Measurements from ENCODE around the gene CRACR2A. TPM values are rescaled to one million over a fixed set of nuclear protein-coding genes. Genes with fewer than 3 reads are reported as not detected.

Gene CRACR2A
- total and polyA plus RNA-seq, 2 of the 8 experiments (the other 6 are each of a cell fraction or from before 2014, with no cell fraction given): 0.85 to 3.2 TPM

DNA sequence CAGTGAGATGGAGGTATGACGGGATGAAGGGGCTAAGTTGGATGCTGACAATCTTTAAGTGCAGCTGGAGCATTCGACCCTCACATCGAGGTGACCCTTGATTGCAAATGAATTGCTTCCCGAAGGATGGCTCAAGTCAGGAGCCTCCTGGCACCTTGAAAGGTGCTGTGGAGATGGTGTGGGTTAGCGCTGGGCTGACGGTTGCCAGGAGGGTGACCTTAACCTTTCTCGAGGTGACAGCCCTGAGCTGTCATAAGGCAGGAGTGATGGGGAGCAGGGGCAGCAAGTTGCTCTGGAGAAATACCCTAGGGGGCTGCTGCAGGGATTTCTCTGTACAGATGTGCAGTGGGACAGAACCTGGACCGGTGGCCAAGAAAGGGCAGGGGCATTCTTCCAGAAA is 122.8 kb downstream of the CRACR2A start:
- H4K91ac ChIP-seq (replicated peaks; ENCODE audit: insufficient read length, low read length): no peak overlapping the region
- POLR2A ChIA-PET (ENCODE audit: partially characterized antibody): interaction anchor here (0.9 kb wide), 1 partner anchor 18 kb away, joined by 3 read pairs; no protein-coding TSS in a partner anchor
- H2BK5ac ChIP-seq (ENCODE audit: low read depth, low read length): no peak overlapping the region
- no peaks in the 10 kb centered on the region for H3K79me2 ChIP-seq (ENCODE audit: control insufficient read depth in 1 of 2, insufficient read depth in 2 of 2, low read length in 2 of 2)
- no peaks in the 10 kb centered on the region for H3K36me3 ChIP-seq (ENCODE audit: control insufficient read depth in 2 of 4, insufficient read depth in 4 of 4, low read length in 3 of 4)
- no peak overlapping the region for H2BK20ac ChIP-seq (ENCODE audit: low read length)
- no peak overlapping the region for H3K27ac ChIP-seq (ENCODE audit: low read depth, low read length)
- H3K23ac ChIP-seq (ENCODE audit: insufficient read length): no peak overlapping the region
- FAIRE-seq (no peak), DNase-seq (ENCODE audit: low read depth in 1 of 2, low spot score in 2 of 2) (no peak)
- H3K4me3 ChIP-seq (ENCODE audit: extremely low read depth in 1 of 4, insufficient read depth in 2 of 4, low read depth in 3 of 4, low read length in 4 of 4): no peak overlapping the region
- no peak overlapping the region for H4K8ac ChIP-seq (ENCODE audit: extremely low read depth, insufficient read depth, low read length)
- no peaks in the 10 kb centered on the region for H3K9me3 ChIP-seq (ENCODE audit: insufficient read depth in 2 of 2, low read depth in 1 of 2, low read length in 1 of 2)
- H2AK5ac ChIP-seq (ENCODE audit: low read depth, low read length): no peak overlapping the region
- H3K14ac ChIP-seq (ENCODE audit: insufficient read length): no peak overlapping the region
- no peaks in the 10 kb centered on the region; the same call in 1 of the 2 replicates for H3K79me1 ChIP-seq (ENCODE audit: low read depth, low read length)
- H4K20me1 ChIP-seq (replicated peaks in 1 of 2; ENCODE audit: control insufficient read depth in 1 of 2, insufficient read depth in 2 of 2, low read length in 2 of 2): peaks cover 0 to 1% of the 10 kb centered on the region in 2 experiments
- H3K27me3 ChIP-seq (replicated peaks in 1 of 4; ENCODE audit: control insufficient read depth in 3 of 4, extremely low read depth in 1 of 4, insufficient read depth in 3 of 4, low read length in 3 of 4): no peaks in the 10 kb centered on the region
- no peaks in the 10 kb centered on the region; a peak in 2 of 7 replicates for H3K4me1 ChIP-seq (replicated peaks in 1 of 4; ENCODE audit: control insufficient read depth in 3 of 4, insufficient read depth in 4 of 4, low read length in 3 of 4)
- H3K23me2 ChIP-seq (ENCODE audit: low read depth, low read length): no peaks in the 10 kb centered on the region
- no peak overlapping the region for H4K5ac ChIP-seq (ENCODE audit: insufficient read length, low read depth, low read length)
- H3K56ac ChIP-seq (replicated peaks; ENCODE audit: insufficient read length, low read depth, low read length): no peak overlapping the region
- H3K18ac ChIP-seq (ENCODE audit: extremely low read depth, low read length): no peak overlapping the region
- no peak overlapping the region for H3K4me2 ChIP-seq (ENCODE audit: insufficient read depth in 1 of 2, low read depth in 2 of 2, low read length in 2 of 2)
- 90% methylated on average over 6 of the region's 8 CpGs; no CpG with 5 or more reads in 1 of the 2 experiments for WGBS, 2 experiments (ENCODE audit: extremely low coverage in 1 of 2, insufficient coverage in 1 of 2, insufficient read length in 1 of 2, insufficient replicate concordance in 2 of 2, low coverage in 1 of 2, low lambda C conversion rate in 2 of 2, missing lambda C conversion rate in 1 of 2)
- H2AFZ ChIP-seq (ENCODE audit: low read length): no peak overlapping the region
- CTCF ChIA-PET (ENCODE audit: partially characterized antibody): interaction anchor here (0.6 to 2.6 kb wide), 6 partner anchors 13 to 316 kb away, joined by 3 to 6 read pairs (median 4); no protein-coding TSS in a partner anchor
- no peak overlapping the region for H3K4ac ChIP-seq (replicated peaks; ENCODE audit: insufficient read length, low read depth, low read length)
- H2BK15ac ChIP-seq (ENCODE audit: low read length): no peak overlapping the region
- no peak overlapping the region for H2BK12ac ChIP-seq (ENCODE audit: low read depth, low read length)
- no peak overlapping the region for H2BK120ac ChIP-seq (replicated peaks; ENCODE audit: low read depth, low read length)
- H3K9ac ChIP-seq (replicated peaks in 1 of 4; ENCODE audit: extremely low read depth in 1 of 4, low read depth in 3 of 4, low read length in 3 of 4): no peak overlapping the region
- TF ChIP-seq GTF2F1 (IDR thresholded peaks at IDR 0.05; ENCODE audit: borderline replicate concordance, low read depth, low read length): no peak
- TF ChIP-seq RFX5 (IDR thresholded peaks at IDR 0.05; ENCODE audit: borderline replicate concordance, low read depth, low read length): no peak
- no peak for TF ChIP-seq SUZ12 (IDR thresholded peaks at IDR 0.05; ENCODE audit: low read length)
- no peak for TF ChIP-seq NANOG (IDR thresholded peaks at IDR 0.05; ENCODE audit: insufficient read depth, low read depth, low read length, poor library complexity, severe bottlenecking)
- TF ChIP-seq EZH2 (IDR thresholded peaks at IDR 0.05; ENCODE audit: low read depth, low read length, severe bottlenecking): no peak
- no peak for TF ChIP-seq CBX5 (IDR thresholded peaks at IDR 0.05; ENCODE audit: low read depth, low read length)
- TF ChIP-seq USF2 (IDR thresholded peaks at IDR 0.05; ENCODE audit: low read length): no peak
- no peak for TF ChIP-seq TBP (IDR thresholded peaks at IDR 0.05; ENCODE audit: low read depth, low read length)
- TF ChIP-seq SIN3A (conservative IDR thresholded peaks at IDR 0.05 in 1 of 2, IDR thresholded peaks at IDR 0.05 in 1 of 2; ENCODE audit: low read depth in 1 of 2, low read length in 2 of 2): no peak
- no peak for TF ChIP-seq TAF7 (optimal IDR thresholded peaks at IDR 0.05; ENCODE audit: borderline replicate concordance, low read depth, low read length)
- no peak for TF ChIP-seq SIX5 (IDR thresholded peaks at IDR 0.05; ENCODE audit: low read depth, low read length)
- no peak for TF ChIP-seq RXRA (IDR thresholded peaks at IDR 0.05; ENCODE audit: insufficient read depth, low read depth, low read length)
